Uterus (tissue), 4 donors: ENCODE measurements around the gene PTPN23. TPM values are rescaled to one million over a fixed set of nuclear protein-coding genes. Genes with fewer than 3 reads are reported as not detected.
A peak's percentile ranks its signal among the peaks of the same experiment; 100 is the strongest.

Experiments used
- DNase-seq, 2 donors: peaks; one replicate each; pipeline ENCODE4 v3.0.0-alpha.2; 2019 to 2020
- H3K27ac ChIP-seq, 2 donors: fragments of 200-600 bp; sonication (generic); 1 replicate in 1 of 2; 2 replicates in 1 of 2; pipeline ENCODE4 v1.5.1; 2016 to 2018
- H3K27me3 ChIP-seq, 2 donors: fragments of 200-600 bp; sonication (generic); one replicate each; pipeline ENCODE4 v1.5.1; 2018 to 2019; ENCODE audit warnings: control low read depth in 1 of 2
- H3K36me3 ChIP-seq, 2 donors: fragments of 200-600 bp; sonication (generic); one replicate each; pipeline ENCODE4 v1.5.1; 2019; ENCODE audit warnings: control low read depth in 1 of 2
- H3K4me1 ChIP-seq, 2 donors: fragments of 200-600 bp; sonication (generic); one replicate each; pipeline ENCODE4 v1.5.1; 2018 to 2019; ENCODE audit warnings: control low read depth in 1 of 2
- H3K4me3 ChIP-seq, 2 donors: fragments of 200-600 bp; sonication (generic); 1 replicate in 1 of 2; 2 replicates in 1 of 2; pipeline ENCODE4 v1.5.1; 2018 to 2019; ENCODE audit warnings: mild to moderate bottlenecking in 1 of 2
- H3K9me3 ChIP-seq, 2 donors: fragments of 200-600 bp; sonication (generic); one replicate each; pipeline ENCODE4 v1.5.1; 2019; ENCODE audit warnings: control low read depth in 1 of 2
- POLR2A ChIP-seq, 2 donors: fragments of 450-650 bp; IDR thresholded peaks; one replicate each; pipeline ENCODE4 v1.6.1; 2016; ENCODE audit warnings: antibody characterized with exemption in 2 of 2, mild to moderate bottlenecking in 1 of 2, moderate library complexity in 1 of 2
- intact Hi-C: fragments of 100-400 bp; cut with DNase I; formaldehyde crosslinking; loops from one replicate; pipeline ENCODE4 v1.15.1; 2023; ENCODE audit warnings: low total_unique reads
- total RNA-seq, 4 donors: library from RNA; depleted of rRNA in 3 of 4; stranded (reverse); fragments of >200 nt in 3 of 4; gene quantifications; one replicate each; pipeline versions ENCODE4 v1.1.0 to v1.2.4, GENCODE V29; 2014 to 2023
- TF ChIP-seq, protein P1 (sequence below), 4 experiments: fragments of 200-600 bp in 2 of 4; fragments of 450-650 bp in 2 of 4; sonication (generic) in 2 of 4; IDR thresholded peaks; one replicate each; pipeline ENCODE4 v1.5.1; 2016 to 2019; ENCODE audit warnings: antibody characterized with exemption in 4 of 4, mild to moderate bottlenecking in 2 of 4, moderate library complexity in 1 of 4
- donor health status: DM: yes; HTN: yes; CAD: no.

The PTPN23 gene
- total RNA-seq, 4 donors from 2014 or later = 5.1 to 51.6 (median 16.2) TPM

DNA sequence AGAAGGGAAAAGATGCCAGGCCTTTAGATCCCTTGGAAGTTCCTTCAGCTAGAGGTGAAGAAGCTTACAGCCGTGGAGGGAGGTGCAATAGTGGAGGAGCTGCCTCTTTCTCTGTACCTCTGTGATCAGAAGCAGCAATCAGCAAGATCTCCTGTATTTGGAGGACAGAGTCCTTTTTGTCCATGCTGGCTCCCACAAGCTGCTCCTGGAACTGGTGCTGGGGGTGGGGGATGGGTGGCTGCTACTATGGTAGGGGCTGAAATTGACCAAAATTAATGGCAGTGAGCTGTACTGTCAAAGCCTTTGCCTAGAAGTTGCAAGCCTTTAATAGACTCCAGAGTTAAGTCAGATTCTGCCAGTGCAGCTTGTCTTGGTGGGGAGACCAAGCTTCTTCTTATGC lies 18.2 kb downstream of the PTPN23 start:
- intact Hi-C loops = no loop called here
- Histone ChIP-seq H3K36me3 (no peaks in the 10 kb centered on the region), H3K27me3 (no peaks in the 10 kb centered on the region), H3K27ac (no peak overlapping the region), H3K4me1 (peaks cover 0 to 4% of the 10 kb centered on the region in 2 donors), H3K9me3 (no peaks in the 10 kb centered on the region), H3K4me3 (no peak overlapping the region)
- DNase-seq = no peak
- TF ChIP-seq, protein P1, sequence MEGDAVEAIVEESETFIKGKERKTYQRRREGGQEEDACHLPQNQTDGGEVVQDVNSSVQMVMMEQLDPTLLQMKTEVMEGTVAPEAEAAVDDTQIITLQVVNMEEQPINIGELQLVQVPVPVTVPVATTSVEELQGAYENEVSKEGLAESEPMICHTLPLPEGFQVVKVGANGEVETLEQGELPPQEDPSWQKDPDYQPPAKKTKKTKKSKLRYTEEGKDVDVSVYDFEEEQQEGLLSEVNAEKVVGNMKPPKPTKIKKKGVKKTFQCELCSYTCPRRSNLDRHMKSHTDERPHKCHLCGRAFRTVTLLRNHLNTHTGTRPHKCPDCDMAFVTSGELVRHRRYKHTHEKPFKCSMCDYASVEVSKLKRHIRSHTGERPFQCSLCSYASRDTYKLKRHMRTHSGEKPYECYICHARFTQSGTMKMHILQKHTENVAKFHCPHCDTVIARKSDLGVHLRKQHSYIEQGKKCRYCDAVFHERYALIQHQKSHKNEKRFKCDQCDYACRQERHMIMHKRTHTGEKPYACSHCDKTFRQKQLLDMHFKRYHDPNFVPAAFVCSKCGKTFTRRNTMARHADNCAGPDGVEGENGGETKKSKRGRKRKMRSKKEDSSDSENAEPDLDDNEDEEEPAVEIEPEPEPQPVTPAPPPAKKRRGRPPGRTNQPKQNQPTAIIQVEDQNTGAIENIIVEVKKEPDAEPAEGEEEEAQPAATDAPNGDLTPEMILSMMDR (IDR thresholded peaks at IDR 0.05) = no peak
- TF ChIP-seq POLR2A (IDR thresholded peaks at IDR 0.05) = no peak

DNA sequence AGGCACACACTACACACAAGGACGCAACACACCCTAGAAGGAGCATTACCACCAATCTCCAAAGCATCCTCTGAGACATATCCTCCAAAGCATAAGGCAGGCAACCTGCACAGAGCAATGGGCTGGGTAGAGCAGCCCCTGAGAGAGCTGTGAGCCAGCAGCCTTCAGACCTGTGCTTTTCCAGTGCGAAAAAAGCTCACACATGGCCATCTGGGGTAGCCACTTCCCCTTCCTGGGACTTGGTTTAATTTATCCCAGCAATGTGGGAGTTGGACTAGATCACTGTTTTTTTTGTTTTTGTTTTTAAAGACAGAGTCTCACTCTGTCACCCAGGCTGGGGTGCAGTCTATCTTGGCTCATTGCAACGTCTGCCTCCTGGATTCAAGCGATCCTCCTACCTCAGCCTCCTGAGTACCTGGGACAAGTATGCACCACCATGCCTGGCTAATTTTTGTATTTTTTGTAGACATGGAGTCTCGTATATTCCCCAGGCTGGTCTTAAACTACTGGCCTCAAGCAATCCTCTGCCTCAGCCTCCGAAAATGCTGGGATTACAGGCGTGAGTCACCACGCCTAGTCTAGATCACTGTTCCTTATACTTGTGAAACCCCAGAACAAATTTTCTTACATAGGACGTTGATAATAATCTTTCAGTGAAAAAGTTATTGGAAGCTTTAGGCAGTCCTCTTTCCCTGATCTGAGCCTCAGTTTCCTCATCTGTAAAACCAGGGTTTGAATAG lies 18.9 kb downstream of the PTPN23 start:
- intact Hi-C loops = no loop called here
- Histone ChIP-seq H3K4me1 (peaks cover 0 to 8% of the 10 kb centered on the region in 2 donors), H3K36me3 (no peaks in the 10 kb centered on the region), H3K27ac (no peak overlapping the region), H3K27me3 (no peaks in the 10 kb centered on the region), H3K4me3 (no peak overlapping the region), H3K9me3 (no peaks in the 10 kb centered on the region)
- TF ChIP-seq, protein P1 (IDR thresholded peaks at IDR 0.05) = no peak
- TF ChIP-seq POLR2A (IDR thresholded peaks at IDR 0.05) = no peak
- no peak for DNase-seq

DNA sequence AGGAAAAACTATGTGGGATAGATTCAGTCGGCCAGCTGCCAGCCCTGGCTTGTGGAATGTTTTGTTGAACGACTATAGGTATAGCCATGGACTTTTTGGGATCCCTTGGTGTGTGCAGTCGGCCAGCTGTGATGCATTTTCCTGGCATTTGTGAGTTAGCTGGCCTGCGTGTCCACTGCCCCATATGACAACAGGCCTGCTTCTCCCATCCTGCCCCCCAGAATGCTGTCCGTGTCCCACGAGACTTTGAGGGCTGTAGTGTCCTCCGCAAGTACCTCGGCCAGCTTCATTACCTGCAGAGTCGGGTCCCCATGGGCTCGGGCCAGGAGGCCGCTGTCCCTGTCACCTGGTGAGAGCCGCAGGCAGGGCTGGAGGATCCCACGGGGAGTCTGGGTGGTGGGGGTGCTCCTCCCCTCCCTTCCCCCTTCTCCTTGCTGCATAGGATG lies 23.6 kb downstream of the PTPN23 start:
- TF ChIP-seq POLR2A (IDR thresholded peaks at IDR 0.05) = no peak
- TF ChIP-seq, protein P1 (IDR thresholded peaks at IDR 0.05) = no peak
- H3K27ac ChIP-seq = peak overlapping the region; percentile 31 to 38
- no peak overlapping the region for H3K4me3 ChIP-seq
- no peaks in the 10 kb centered on the region for H3K27me3 ChIP-seq
- H3K9me3 ChIP-seq = no peaks in the 10 kb centered on the region
- no peak for DNase-seq
- intact Hi-C loops = no loop called here
- no peaks in the 10 kb centered on the region for H3K36me3 ChIP-seq
- peaks cover 0 to 9% of the 10 kb centered on the region in 2 donors for H3K4me1 ChIP-seq

DNA sequence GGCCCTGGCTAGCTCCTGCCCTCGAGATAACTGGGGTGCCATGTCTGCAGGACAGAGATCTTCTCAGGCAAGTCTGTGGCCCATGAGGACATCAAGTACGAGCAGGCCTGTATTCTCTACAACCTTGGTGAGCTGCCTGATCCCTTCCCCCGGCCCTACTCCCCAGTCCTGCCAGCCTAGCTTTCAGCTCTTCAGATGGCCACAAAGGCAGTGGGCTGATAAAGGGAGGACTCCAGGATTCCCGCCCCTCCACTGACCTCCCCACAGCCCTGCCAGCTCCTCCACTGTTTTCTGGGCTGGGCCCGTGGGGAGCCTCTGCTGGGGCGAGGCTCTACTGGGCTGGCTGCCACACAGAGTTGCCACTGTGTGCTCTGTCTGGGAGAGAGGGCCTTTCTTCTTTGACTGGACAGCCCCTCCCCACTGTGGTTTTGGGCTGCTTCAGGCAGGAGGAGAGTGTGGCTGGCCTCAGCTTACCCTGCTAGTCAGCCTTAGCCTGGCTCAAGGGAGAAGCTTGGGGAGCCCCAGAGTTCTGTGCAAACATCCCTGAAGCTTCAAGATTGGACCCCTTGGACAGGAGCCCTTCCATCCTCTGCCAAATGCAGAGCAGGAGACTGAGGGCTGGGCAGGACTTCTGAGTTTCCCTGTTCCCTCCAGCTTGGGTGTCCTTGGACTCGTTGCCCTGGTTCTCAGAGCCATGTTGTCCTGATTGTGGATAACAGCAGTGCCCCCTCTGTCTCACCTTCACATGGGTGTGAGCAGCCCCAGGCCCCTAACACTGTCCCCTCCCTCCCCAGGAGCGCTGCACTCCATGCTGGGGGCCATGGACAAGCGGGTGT lies 24.4 kb downstream of the PTPN23 start:
- H3K27ac ChIP-seq = peak overlapping the region; percentile 31 to 38

More for the DNA sequence above, 24.4 kb downstream of the PTPN23 start:
- no peak overlapping the region for H3K4me3 ChIP-seq
- no peak for DNase-seq
- peaks cover 0 to 9% of the 10 kb centered on the region in 2 donors for H3K4me1 ChIP-seq
- no peaks in the 10 kb centered on the region for H3K27me3 ChIP-seq
- intact Hi-C loops = no loop called here
- no peaks in the 10 kb centered on the region for H3K36me3 ChIP-seq
- no peak for TF ChIP-seq POLR2A (IDR thresholded peaks at IDR 0.05)
- TF ChIP-seq, protein P1 (IDR thresholded peaks at IDR 0.05) = no peak
- H3K9me3 ChIP-seq = no peaks in the 10 kb centered on the region
